ENCODE results near the gene PRKCB.

DNA sequence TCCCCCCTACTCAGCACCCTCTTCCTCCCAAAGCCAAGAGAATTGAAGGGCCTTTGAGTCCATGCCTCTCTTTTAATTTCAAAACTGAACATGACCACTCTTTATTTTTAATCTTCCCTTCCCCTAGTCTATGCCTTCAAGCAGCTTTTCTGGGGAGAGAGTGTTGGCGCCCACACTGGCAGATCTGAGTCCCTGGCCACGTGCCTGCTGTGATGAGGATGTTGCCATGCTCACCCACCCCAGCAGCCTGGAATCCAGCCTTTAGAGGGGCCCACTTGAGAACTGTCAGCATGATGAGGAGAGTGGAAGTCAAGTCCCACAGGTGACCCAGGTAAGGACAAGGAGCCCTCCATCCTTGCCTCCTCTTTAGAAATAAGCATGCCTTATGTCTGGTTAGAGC lies 400.0 kb downstream of the PRKCB start:
- TF ChIP-seq, protein P1, sequence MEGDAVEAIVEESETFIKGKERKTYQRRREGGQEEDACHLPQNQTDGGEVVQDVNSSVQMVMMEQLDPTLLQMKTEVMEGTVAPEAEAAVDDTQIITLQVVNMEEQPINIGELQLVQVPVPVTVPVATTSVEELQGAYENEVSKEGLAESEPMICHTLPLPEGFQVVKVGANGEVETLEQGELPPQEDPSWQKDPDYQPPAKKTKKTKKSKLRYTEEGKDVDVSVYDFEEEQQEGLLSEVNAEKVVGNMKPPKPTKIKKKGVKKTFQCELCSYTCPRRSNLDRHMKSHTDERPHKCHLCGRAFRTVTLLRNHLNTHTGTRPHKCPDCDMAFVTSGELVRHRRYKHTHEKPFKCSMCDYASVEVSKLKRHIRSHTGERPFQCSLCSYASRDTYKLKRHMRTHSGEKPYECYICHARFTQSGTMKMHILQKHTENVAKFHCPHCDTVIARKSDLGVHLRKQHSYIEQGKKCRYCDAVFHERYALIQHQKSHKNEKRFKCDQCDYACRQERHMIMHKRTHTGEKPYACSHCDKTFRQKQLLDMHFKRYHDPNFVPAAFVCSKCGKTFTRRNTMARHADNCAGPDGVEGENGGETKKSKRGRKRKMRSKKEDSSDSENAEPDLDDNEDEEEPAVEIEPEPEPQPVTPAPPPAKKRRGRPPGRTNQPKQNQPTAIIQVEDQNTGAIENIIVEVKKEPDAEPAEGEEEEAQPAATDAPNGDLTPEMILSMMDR (IDR thresholded peaks at IDR 0.05): no peak
- TF ChIP-seq POLR2A (IDR thresholded peaks at IDR 0.05): no peak
